Effector CD8-positive, alpha-beta T cell (primary cell): Measurements from ENCODE around the gene CNTNAP3.
"Not testable (repeated sequence)": the region's sequence is repeated elsewhere in the genome, so short reads cannot be mapped to it uniquely, and the experiment has no call there.

Experiments
- DNase-seq: peaks from one replicate; lab custom pipeline; 2025; lab: John Stamatoyannopoulos, UW

CNTNAP3 gene

GRCh38 chr9:39067683-39068082 lies 220.3 kb downstream of the CNTNAP3 start:
- DNase-seq = not testable (repeated sequence)

DNA sequence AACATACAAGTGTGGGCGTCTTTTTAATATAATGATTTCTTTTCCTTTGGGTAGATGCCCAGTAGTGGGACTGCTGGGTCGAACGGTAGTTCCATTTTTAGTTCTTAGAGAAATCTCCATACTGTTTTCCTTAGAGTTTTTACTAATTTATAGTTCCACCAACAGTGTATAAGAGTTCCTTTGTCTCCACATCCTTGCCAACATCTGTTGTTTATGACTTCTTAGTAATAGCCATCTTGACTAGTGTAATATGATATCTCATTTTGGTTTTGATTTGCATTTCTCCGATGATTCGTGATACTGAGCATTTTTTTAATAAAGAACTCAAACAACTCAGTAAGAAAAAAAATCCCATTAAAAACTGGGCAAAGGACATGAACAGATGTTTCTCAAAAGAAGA lies 225.0 kb downstream of the CNTNAP3 start:
- DNase-seq = not testable (repeated sequence)

GRCh38 chr9:39054453-39054852 lies 233.5 kb downstream of the CNTNAP3 start:
- DNase-seq = not testable (repeated sequence)

GRCh38 chr9:39046833-39047232 lies 241.1 kb downstream of the CNTNAP3 start:
- not testable (repeated sequence) for DNase-seq

GRCh38 chr9:39042352-39042803 lies 245.6 kb downstream of the CNTNAP3 start:
- DNase-seq = not testable (repeated sequence)

DNA sequence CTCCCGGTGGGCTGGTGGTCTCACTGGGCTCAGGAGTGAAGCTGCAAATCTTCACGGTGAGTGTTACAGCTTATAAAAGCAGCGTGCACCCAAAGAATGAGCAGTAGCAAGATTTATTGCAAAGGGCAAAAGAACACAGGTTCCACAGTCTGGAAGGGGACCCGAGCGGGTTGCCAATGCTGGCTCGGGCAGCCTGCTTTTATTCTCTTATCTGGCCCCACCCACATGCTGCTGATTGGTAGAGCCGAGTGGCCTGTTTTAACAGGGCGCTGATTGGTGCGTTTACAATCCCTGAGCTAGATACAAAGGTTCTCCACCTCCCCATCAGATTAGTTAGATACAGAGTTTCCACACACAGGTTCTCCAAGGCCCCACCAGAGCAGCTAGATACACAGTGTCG lies 246.2 kb downstream of the CNTNAP3 start:
- not testable (repeated sequence) for DNase-seq

DNA sequence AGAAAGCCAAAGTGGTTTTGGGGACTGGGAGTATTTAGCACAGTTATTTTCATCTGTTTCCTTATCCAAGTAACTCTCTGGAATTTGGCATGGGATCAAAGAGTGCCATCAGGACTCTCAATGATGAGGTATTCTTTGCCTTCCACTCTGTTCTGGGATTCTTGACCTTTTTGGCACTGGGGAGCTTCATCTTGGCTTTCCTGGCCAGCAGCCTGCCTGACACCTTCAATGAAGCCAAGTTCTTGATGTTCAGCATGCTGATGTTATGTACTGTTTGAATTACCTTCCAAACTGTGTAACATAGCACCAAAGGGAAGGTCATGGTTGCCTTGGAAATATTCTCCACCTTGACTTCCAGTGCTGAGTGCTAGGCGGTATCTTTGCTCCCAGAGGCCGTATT lies 248.8 kb downstream of the CNTNAP3 start:
- DNase-seq = not testable (repeated sequence)

DNA sequence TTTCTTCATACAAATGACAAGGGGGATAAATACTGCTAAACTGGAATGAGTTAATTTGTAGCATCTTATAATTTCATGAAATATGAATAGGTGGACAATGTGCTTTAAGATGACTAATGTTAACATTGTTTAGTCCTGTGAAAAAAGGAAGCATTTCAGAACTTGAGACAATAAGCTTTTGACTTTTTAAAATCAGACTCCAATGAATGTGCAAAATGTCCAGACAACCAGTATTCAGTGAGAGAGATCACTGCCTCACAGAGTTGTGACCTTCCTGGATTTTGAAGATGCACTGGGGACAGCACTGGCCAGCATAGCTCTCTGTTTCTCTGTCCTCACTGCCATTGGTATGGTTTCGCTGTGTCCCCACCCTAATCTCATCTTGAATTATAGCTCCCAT lies 249.7 kb downstream of the CNTNAP3 start:
- not testable (repeated sequence) for DNase-seq

DNA sequence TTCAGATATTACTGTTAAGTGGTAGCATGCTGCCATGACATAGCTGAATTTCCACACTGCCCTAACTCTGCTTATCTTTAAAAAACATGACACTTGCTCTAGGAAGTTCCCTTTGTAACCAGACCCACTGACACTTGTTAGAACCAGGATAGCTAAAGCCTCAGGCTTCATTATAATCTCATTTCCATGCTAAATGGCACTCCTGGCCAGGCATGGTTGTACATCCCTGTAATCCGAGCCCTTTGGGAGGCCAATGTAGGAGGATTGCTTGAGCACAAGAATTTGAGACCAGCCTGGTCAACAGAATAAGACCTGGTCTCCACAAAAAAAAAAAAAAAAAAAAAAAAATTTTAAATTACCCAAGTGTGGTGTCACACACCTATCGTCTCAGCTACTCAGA lies 254.1 kb downstream of the CNTNAP3 start:
- not testable (repeated sequence) for DNase-seq

DNA sequence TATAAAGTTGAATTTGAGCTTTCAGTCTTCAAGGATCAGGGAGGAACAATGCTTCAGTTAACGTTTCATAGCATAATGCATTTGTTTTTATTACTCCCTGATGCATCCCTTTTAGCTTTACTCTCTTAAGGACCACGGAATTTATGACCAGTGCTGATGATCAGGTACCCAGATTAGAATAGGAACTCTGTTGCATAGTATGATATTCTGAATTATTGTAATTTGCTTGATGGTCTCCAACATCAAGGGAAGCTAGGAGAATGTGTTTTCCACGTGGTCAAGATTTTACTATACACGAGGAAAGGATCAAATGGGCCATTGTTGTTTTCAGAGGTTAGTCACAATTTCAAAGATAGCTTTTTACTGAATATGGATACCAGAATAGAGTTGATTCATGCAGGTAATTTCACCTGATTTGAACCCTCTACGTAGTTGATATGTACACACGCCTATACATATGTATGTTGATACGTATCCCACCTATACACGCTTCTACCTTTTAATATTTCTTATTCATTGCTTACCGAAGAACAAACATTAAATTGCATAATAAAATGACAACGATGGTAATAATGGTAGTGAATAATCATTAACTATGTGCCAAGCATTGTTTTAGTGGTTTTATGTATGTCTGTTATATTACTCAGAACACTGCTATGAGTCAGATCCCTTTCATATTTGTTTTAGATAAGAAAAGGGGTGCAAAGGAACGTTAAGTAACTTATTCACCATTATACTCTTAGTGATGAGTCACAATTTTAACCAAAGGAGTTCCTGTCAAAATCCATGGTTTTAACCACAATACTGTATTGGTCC lies 257.6 kb downstream of the CNTNAP3 start:
- DNase-seq = not testable (repeated sequence)

DNA sequence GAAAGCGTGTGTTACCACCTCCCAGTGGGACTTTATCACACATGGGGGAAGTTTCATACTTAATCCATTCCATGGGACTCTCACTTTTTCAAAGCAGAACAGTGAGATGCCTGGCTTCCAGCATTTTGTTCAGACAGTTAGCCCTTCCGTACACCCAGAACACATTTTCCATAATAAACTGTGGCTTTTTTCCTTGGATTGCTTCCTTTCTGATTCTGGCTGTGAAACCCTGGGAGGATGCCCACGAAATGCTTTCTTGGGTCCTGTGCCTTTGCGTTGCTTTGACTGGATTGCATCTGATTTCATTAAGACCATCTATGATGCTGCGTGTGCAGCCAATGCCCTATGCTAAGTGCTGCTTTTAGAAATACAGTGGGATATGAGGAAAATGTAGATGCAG lies 259.1 kb downstream of the CNTNAP3 start:
- DNase-seq = not testable (repeated sequence)

DNA sequence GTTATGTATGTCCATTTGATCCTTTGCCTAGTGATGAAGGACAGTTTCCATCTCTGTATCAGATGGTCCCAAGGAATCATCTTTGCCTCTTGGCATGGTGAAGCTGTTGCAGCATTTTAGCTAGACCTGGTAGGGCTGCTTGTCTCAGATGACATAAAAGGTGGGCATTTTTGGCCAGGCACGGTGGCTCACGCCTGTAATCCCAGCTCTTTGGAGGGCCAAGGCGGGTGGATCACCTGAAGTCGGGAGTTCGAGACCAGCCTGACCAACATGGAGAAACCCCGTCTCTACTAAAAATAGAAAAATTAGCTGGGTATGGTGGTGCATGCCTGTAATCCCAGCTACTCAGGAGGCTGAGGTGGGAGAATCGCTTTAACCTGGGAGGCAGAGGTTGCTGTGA lies 259.8 kb downstream of the CNTNAP3 start:
- DNase-seq = not testable (repeated sequence)

GRCh38 chr9:39025911-39026588 lies 261.9 kb downstream of the CNTNAP3 start:
- not testable (repeated sequence) for DNase-seq
